ENCODE results near the gene ERC1.
"Not testable (repeated sequence)": the region's sequence is repeated elsewhere in the genome, so short reads cannot be mapped to it uniquely, and the experiment has no call there.

ERC1 gene

DNA sequence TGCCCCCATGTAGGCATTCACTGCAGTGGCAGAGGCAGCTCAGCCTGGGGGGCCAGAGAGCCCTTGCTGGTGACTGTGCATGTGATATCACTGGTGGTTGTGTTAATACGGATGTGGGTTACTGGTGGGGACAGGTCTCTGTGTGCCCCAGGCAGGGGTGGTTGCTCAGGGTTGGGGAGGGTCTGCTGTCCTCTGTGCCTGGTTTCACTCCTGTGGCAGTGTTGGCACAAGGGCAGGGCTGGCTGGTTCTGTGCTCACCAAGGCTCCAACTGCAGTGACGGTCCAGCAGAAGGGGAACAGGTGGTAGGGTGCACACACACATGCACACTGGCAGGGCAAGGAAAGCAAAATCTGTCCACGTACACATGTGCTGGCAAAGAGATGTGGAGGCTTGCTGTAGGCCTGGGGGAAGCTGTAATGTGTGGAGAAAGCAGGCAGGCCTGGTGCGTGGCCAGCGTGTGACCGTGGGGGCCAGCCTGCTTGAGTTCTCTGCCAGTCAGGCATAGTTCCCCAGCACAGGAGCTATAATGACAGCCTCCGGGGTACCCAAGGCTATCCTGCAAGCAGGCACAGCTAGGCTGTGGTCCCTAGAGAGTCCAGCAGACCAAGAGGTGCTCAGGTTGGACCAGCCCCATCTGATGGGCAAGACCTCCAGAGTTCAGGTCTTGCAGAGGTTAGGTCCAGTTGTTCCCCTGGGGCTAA lies 348.7 kb downstream of the ERC1 start:
- no peak overlapping the region for H3K9ac ChIP-seq (ENCODE audit: low read length)
- H3K36me3 ChIP-seq (ENCODE audit: control insufficient read depth, insufficient read depth, low read length), result no peaks in the 10 kb centered on the region
- no peaks in the 10 kb centered on the region for H3K4me1 ChIP-seq (ENCODE audit: control insufficient read depth, insufficient read depth, low read length)
- no peaks in the 10 kb centered on the region for H3K9me3 ChIP-seq (ENCODE audit: control insufficient read depth, low read length)
- H3K27me3 ChIP-seq (ENCODE audit: control insufficient read depth, insufficient read depth, low read length), result no peaks in the 10 kb centered on the region
- H3K4me3 ChIP-seq (ENCODE audit: low read length), result no peak overlapping the region

DNA sequence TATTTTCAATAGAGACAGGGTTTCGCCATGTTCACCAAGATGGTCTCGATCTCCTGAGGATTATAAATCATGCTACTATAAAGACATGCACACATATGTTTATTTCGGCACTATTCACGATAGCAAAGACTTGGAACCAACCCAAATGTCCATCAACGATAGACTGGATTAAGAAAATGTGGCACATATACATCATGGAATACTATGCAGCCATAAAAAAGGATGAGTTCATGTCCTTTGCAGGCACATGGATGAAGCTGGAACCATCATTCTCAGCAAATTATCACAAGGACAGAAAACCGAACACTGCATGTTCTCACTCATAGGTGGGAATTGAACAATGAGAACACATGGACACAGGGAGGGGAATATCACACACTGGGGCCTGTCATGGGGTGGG lies 350.2 kb downstream of the ERC1 start:
- H3K36me3 ChIP-seq (ENCODE audit: control insufficient read depth, insufficient read depth, low read length); H3K4me3 ChIP-seq (ENCODE audit: low read length); H3K27me3 ChIP-seq (ENCODE audit: control insufficient read depth, insufficient read depth, low read length); H3K4me1 ChIP-seq (ENCODE audit: control insufficient read depth, insufficient read depth, low read length); H3K9me3 ChIP-seq (ENCODE audit: control insufficient read depth, low read length); H3K9ac ChIP-seq (ENCODE audit: low read length): not testable (repeated sequence)

DNA sequence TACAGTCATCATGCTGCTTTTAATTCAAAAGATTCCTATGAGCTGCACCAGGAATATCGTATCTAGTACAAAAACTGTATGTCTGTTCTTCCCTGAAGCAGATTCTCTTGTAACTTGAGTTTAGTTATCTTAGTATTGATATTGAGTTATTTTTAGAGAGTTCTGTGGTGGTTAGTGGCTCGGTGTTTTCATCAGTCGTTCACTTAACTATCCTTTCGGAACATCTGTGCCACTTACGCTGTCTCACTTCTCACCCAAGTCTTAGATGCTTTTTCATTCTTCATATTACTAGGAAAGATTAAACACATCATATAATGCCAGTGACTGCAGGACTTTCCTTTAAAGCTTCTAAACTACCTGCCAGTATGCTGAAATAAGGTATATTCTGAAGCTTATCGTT lies 352.4 kb downstream of the ERC1 start:
- Histone ChIP-seq H3K36me3 (ENCODE audit: control insufficient read depth, insufficient read depth, low read length) (no peaks in the 10 kb centered on the region), H3K9ac (ENCODE audit: low read length) (no peak overlapping the region), H3K27me3 (ENCODE audit: control insufficient read depth, insufficient read depth, low read length) (no peaks in the 10 kb centered on the region), H3K4me3 (ENCODE audit: low read length) (no peak overlapping the region), H3K9me3 (ENCODE audit: control insufficient read depth, low read length) (no peaks in the 10 kb centered on the region), H3K4me1 (ENCODE audit: control insufficient read depth, insufficient read depth, low read length) (no peaks in the 10 kb centered on the region)

DNA sequence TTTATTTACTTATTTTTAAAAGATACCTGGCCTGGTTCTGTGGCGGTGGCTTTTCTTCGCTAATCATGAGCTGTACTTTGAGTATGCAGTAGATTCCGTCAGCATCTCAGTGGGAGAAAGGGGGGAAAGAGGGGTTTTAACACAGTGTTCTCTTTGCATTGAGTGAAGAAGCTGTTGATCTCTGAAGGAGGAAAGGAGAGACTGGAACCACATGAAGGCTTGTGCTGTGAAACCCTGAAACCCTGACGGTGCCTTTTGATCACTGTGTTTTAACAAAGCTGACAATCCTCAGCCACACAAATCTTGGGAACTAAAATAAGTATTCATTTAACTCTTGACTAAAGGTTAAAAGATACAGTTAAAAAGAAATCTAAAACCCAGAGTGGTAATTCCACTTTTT lies 353.2 kb downstream of the ERC1 start:
- H3K9me3 ChIP-seq (ENCODE audit: control insufficient read depth, low read length), result no peaks in the 10 kb centered on the region
- H3K36me3 ChIP-seq (ENCODE audit: control insufficient read depth, insufficient read depth, low read length), result no peaks in the 10 kb centered on the region
- H3K4me3 ChIP-seq (ENCODE audit: low read length), result no peak overlapping the region
- H3K27me3 ChIP-seq (ENCODE audit: control insufficient read depth, insufficient read depth, low read length), result no peaks in the 10 kb centered on the region
- no peaks in the 10 kb centered on the region for H3K4me1 ChIP-seq (ENCODE audit: control insufficient read depth, insufficient read depth, low read length)
- H3K9ac ChIP-seq (ENCODE audit: low read length), result no peak overlapping the region

DNA sequence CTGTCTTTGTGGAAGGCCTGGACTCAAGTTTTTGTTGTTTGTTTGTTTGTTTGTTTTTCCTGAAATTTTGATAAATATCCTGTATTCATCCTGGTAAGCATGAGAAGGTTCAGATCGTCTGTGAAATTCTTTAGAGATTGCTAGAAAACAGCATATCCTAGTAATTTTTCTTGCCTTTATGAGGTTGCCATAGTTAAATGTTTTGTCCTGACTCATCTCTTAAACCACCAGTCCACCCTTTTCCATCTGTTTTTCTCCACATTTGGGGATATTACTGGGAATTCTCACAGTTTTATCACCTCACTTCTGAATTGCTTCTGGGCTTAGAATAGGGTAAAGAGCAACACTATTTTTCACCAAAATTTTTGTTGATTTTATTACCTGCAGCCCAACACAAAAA lies 355.1 kb downstream of the ERC1 start:
- Histone ChIP-seq H3K4me3 (ENCODE audit: low read length) (no peak overlapping the region), H3K4me1 (ENCODE audit: control insufficient read depth, insufficient read depth, low read length) (no peaks in the 10 kb centered on the region), H3K9me3 (ENCODE audit: control insufficient read depth, low read length) (no peaks in the 10 kb centered on the region), H3K36me3 (ENCODE audit: control insufficient read depth, insufficient read depth, low read length) (no peaks in the 10 kb centered on the region), H3K9ac (ENCODE audit: low read length) (no peak overlapping the region), H3K27me3 (ENCODE audit: control insufficient read depth, insufficient read depth, low read length) (no peaks in the 10 kb centered on the region)

DNA sequence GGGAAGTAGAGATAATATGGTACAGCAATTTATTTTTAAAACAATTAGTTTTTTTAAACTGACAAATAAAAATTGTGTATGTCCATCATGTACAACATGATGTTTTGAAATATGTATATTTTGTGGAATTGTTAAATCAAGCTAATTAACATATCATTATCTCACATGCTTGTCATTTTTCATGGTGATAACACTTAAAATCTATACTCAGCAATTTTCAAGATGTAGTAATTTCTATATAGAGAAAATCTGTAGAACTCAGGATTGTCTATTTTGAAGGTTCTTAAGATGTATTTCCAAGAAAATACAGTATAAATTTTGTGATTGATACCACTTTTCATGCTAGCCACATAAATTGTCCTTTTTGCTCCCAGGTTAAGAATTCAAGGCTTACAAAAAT lies 356.3 kb downstream of the ERC1 start:
- no peaks in the 10 kb centered on the region for H3K27me3 ChIP-seq (ENCODE audit: control insufficient read depth, insufficient read depth, low read length)
- no peak overlapping the region for H3K9ac ChIP-seq (ENCODE audit: low read length)
- no peaks in the 10 kb centered on the region for H3K9me3 ChIP-seq (ENCODE audit: control insufficient read depth, low read length)
- no peaks in the 10 kb centered on the region for H3K4me1 ChIP-seq (ENCODE audit: control insufficient read depth, insufficient read depth, low read length)
- H3K4me3 ChIP-seq (ENCODE audit: low read length), result no peak overlapping the region
- no peaks in the 10 kb centered on the region for H3K36me3 ChIP-seq (ENCODE audit: control insufficient read depth, insufficient read depth, low read length)

DNA sequence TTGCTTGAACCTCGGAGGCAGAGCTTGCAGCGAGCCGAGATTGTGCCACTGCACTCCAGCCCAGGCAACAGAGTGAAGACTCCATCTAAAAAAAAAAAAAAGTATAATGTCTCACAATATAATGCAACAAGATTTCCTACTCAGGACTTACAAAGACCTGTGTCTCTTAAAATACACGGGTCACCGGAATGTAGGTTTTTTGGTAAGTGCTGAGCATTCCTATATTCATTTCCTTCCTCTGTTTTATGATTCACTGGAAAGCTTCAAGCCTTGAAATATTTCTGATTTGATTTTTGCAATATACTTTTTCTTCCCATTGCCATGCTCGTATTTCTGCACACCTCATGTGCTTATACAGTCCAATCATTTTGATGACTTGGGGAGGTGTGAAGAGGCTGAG lies 357.6 kb downstream of the ERC1 start:
- Histone ChIP-seq H3K4me3 (ENCODE audit: low read length) (no peak overlapping the region), H3K4me1 (ENCODE audit: control insufficient read depth, insufficient read depth, low read length) (no peaks in the 10 kb centered on the region), H3K27me3 (ENCODE audit: control insufficient read depth, insufficient read depth, low read length) (no peaks in the 10 kb centered on the region), H3K9me3 (ENCODE audit: control insufficient read depth, low read length) (no peaks in the 10 kb centered on the region), H3K36me3 (ENCODE audit: control insufficient read depth, insufficient read depth, low read length) (no peaks in the 10 kb centered on the region), H3K9ac (ENCODE audit: low read length) (no peak overlapping the region)

DNA sequence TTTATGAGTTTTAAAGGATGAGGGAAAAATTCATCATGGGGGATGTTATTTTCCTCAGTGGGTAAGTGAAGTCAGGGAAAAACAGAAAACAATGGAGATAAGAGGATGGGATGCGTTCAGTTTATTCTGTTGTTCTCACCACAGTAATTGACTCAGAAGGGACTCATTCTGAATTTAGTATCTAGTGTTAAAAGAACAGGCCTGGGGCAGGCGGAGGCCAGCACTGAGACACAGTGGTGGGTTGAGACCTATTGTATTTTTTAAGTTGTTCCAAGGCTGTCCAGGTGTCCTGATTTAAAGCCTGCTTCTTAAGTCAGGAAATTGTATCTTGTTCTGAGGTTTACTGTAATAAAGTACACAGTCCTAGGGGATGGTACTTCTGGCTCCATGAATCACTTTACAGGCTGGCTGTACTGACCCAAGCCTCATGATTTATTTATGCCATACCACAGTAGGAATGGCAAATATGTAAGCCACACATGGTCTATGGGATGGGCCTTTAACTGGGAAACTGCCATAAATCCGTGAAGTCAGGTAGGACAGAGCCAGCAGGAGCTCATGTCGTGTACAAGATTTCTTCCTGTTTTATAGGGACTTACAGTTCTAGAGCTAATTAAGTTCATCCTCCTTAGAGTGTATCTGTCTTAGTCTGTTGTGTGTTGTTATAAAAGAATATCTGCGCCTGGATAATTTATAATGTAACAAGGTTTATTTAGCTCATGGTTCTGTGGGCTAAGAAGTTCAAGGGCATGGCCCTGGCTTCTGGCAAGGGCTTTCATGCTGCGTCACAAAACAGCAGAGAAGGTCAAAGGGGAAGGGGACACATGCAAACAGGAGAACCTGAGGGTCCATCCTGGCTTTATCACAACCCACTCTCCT lies 359.3 kb downstream of the ERC1 start:
- no peaks in the 10 kb centered on the region for H3K4me1 ChIP-seq (ENCODE audit: control insufficient read depth, insufficient read depth, low read length)
- H3K27me3 ChIP-seq (ENCODE audit: control insufficient read depth, insufficient read depth, low read length), result no peaks in the 10 kb centered on the region
- no peaks in the 10 kb centered on the region for H3K36me3 ChIP-seq (ENCODE audit: control insufficient read depth, insufficient read depth, low read length)
- no peak overlapping the region for H3K4me3 ChIP-seq (ENCODE audit: low read length)
- no peak overlapping the region for H3K9ac ChIP-seq (ENCODE audit: low read length)
- no peaks in the 10 kb centered on the region for H3K9me3 ChIP-seq (ENCODE audit: control insufficient read depth, low read length)

DNA sequence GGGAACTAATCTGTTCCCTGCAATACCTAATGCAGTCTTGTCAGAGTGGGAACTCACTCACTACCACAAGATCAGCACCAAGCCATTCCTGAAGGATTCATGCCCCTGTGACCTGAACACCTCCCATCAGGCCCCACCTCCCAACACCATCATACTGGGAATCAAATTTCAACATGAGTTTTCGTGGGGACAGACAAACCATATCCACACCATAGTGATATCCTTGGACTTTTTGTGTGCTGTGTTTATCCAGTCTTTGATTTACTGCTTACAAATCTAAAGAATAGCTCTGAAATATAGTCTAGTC lies 359.9 kb downstream of the ERC1 start:
- H3K9ac ChIP-seq (ENCODE audit: low read length), result no peak overlapping the region

DNA sequence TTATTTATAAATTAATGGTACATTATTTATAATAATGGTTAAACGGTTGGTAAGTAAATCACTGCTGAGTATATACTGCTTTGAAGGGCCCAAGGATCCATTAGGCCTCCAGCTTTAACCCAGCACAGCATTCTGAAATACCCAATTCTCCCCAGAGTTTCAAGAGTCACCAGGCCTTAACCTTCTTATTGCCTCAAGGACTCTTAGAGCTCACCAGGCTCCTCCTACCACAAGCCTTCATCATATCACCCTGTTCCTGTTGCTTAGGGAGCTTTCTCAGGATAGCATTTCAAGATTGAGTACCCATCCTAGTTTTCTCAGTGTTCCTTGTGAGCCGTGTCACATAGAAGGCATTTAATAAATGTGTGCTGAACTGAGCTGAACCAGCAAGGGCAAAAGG lies 360.9 kb downstream of the ERC1 start:
- Histone ChIP-seq H3K9me3 (ENCODE audit: control insufficient read depth, low read length) (no peaks in the 10 kb centered on the region), H3K27me3 (ENCODE audit: control insufficient read depth, insufficient read depth, low read length) (no peaks in the 10 kb centered on the region)

More for the DNA sequence above, 359.9 kb downstream of the ERC1 start:
- Histone ChIP-seq H3K4me1 (ENCODE audit: control insufficient read depth, insufficient read depth, low read length) (no peaks in the 10 kb centered on the region), H3K27me3 (ENCODE audit: control insufficient read depth, insufficient read depth, low read length) (no peaks in the 10 kb centered on the region), H3K36me3 (ENCODE audit: control insufficient read depth, insufficient read depth, low read length) (no peaks in the 10 kb centered on the region), H3K9me3 (ENCODE audit: control insufficient read depth, low read length) (no peaks in the 10 kb centered on the region), H3K4me3 (ENCODE audit: low read length) (no peak overlapping the region)

DNA sequence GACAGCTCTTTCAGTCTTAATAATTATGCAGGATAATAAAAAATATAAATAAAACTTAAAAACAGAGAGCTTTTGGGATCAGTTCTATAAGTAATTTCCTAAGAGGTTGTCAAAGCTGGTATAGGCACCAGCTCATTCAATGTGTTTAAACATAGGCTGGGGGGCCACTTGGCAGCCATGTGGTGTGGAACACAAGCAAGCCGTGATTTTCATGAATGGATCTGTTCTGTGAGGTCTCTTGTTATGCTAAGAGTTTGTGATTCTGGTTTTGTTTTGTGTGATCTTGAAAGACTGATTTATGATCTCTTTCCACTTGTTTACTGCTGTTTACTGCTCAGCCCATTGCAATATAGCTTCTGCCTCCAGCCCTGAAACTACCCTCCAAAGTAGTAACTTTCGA lies 362.4 kb downstream of the ERC1 start:
- Histone ChIP-seq H3K36me3 (ENCODE audit: control insufficient read depth, insufficient read depth, low read length) (no peaks in the 10 kb centered on the region), H3K4me3 (ENCODE audit: low read length) (no peak overlapping the region), H3K27me3 (ENCODE audit: control insufficient read depth, insufficient read depth, low read length) (no peaks in the 10 kb centered on the region), H3K4me1 (ENCODE audit: control insufficient read depth, insufficient read depth, low read length) (no peaks in the 10 kb centered on the region), H3K9me3 (ENCODE audit: control insufficient read depth, low read length) (no peaks in the 10 kb centered on the region), H3K9ac (ENCODE audit: low read length) (no peak overlapping the region)

More for the DNA sequence above, 360.9 kb downstream of the ERC1 start:
- Histone ChIP-seq H3K9ac (ENCODE audit: low read length) (no peak overlapping the region), H3K36me3 (ENCODE audit: control insufficient read depth, insufficient read depth, low read length) (no peaks in the 10 kb centered on the region), H3K4me3 (ENCODE audit: low read length) (no peak overlapping the region), H3K4me1 (ENCODE audit: control insufficient read depth, insufficient read depth, low read length) (no peaks in the 10 kb centered on the region)

DNA sequence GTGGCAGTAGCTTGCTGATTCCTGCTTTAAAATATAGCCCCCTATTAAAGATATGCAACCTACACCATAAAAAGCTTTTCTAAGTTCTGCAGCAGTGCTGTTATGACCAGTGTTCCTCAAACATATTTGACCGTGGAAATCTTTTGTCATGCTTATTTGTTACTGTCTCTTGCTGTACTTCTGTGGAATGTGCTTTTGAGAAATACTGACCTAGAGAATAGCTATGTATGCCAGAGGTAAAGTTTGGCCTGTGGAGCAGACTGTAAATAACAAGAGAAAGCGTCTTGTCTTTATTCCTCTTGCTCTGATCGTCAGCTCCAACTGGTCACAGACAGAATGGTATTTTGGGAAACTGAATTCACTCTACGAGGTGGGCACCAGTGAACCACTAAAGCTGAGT lies 364.4 kb downstream of the ERC1 start:
- Histone ChIP-seq H3K9ac (ENCODE audit: low read length) (no peak overlapping the region), H3K27me3 (ENCODE audit: control insufficient read depth, insufficient read depth, low read length) (no peaks in the 10 kb centered on the region), H3K36me3 (ENCODE audit: control insufficient read depth, insufficient read depth, low read length) (no peaks in the 10 kb centered on the region), H3K9me3 (ENCODE audit: control insufficient read depth, low read length) (no peaks in the 10 kb centered on the region), H3K4me3 (ENCODE audit: low read length) (no peak overlapping the region), H3K4me1 (ENCODE audit: control insufficient read depth, insufficient read depth, low read length) (no peaks in the 10 kb centered on the region)
